Colonic mucosa (tissue), 4 donors: ENCODE measurements around the gene TMEM207. TPM values are rescaled to one million over a fixed set of nuclear protein-coding genes. Genes with fewer than 3 reads are reported as not detected.

Source experiments
- DNase-seq: peaks from one replicate; pipeline ENCODE4 v3.0.0-alpha.2; 2020
- H3K27ac ChIP-seq: fragments of 200-600 bp; one replicate; pipeline ENCODE4 v1.8.0; 2021
- H3K27me3 ChIP-seq: fragments of 200-600 bp; one replicate; pipeline ENCODE4 v1.8.0; 2021
- H3K36me3 ChIP-seq: fragments of 200-600 bp; one replicate; pipeline ENCODE4 v1.8.0; 2021
- H3K4me1 ChIP-seq: fragments of 200-600 bp; one replicate; pipeline ENCODE4 v1.8.0; 2021; ENCODE audit warnings: mild to moderate bottlenecking
- H3K4me3 ChIP-seq: fragments of 200-600 bp; one replicate; pipeline ENCODE4 v1.8.0; 2021
- H3K9ac ChIP-seq, 2 donors: one replicate each; pipeline ENCODE4 v1.7.0; 2013; ENCODE audit warnings: control low read depth in 2 of 2, low read depth in 2 of 2, low read length in 2 of 2
- H3K9me3 ChIP-seq: fragments of 200-600 bp; one replicate; pipeline ENCODE4 v1.8.0; 2021
- CTCF ChIP-seq: fragments of 200-600 bp; IDR thresholded peaks from one replicate; pipeline ENCODE4 v1.8.0; 2022; ENCODE audit warnings: antibody characterized with exemption, mild to moderate bottlenecking
- intact Hi-C: fragments of 100-400 bp; cut with DNase I; formaldehyde crosslinking; loops from one replicate; pipeline ENCODE4 v1.14.1; 2022
- total RNA-seq, 2 donors: library from RNA; stranded (reverse); fragmentation: NEBNext Ultra II Directional in 1 of 2; extraction: Animal tissue kit (Norgen Biotek cat#: 25700) in 1 of 2; gene quantifications; one replicate each; pipeline ENCODE4 v1.2.1, GENCODE V29; 2021
- donor health status: healthy.
- donor health status: DM: no; HTN: no; CAD: no.
- donor health status: DM: no; HTN: no; CAD: no.

The TMEM207 gene
- total RNA-seq: not detected

- no peaks in the 10 kb centered on the region for H3K27me3 ChIP-seq
- no peaks in the 10 kb centered on the region for H3K36me3 ChIP-seq
- no peak for DNase-seq
- intact Hi-C loops: no loop called here
- H3K4me1 ChIP-seq: no peaks in the 10 kb centered on the region
- no peak within 1 kb of the TSS for H3K9ac ChIP-seq
- H3K27ac ChIP-seq: no peak within 1 kb of the TSS
- H3K4me3 ChIP-seq: no peak within 1 kb of the TSS
- no peak for TF ChIP-seq CTCF
- no peaks in the 10 kb centered on the region for H3K9me3 ChIP-seq
Measured at GRCh38 chr3:190449801-190450200, at the start of gene TMEM207. TMEM207 (minus strand) TSS chr3:190449901; CDS start chr3:190449809, 92 bp downstream.

- no peaks in the 10 kb centered on the region for H3K27me3 ChIP-seq
- H3K9me3 ChIP-seq: no peaks in the 10 kb centered on the region
- no peaks in the 10 kb centered on the region for H3K4me1 ChIP-seq
- no peak for DNase-seq
- intact Hi-C loops: no loop called here
- no peaks in the 10 kb centered on the region for H3K36me3 ChIP-seq
- H3K4me3 ChIP-seq: no peak overlapping the region
- no peak for TF ChIP-seq CTCF
- no peak overlapping the region for H3K9ac ChIP-seq
- H3K27ac ChIP-seq: no peak overlapping the region
Measured at GRCh38 chr3:190499122-190499521, 49.4 kb upstream of the TMEM207 start.

- no peak overlapping the region for H3K27ac ChIP-seq
- H3K4me3 ChIP-seq: no peak overlapping the region
- no peaks in the 10 kb centered on the region for H3K36me3 ChIP-seq
- no peaks in the 10 kb centered on the region for H3K4me1 ChIP-seq
- DNase-seq: no peak
- H3K9ac ChIP-seq: no peak overlapping the region
- H3K27me3 ChIP-seq: no peaks in the 10 kb centered on the region
- intact Hi-C loops: no loop called here
- H3K9me3 ChIP-seq: no peaks in the 10 kb centered on the region
- no peak for TF ChIP-seq CTCF
Measured at GRCh38 chr3:190498293-190498692, 48.6 kb upstream of the TMEM207 start.

- H3K4me1 ChIP-seq: no peaks in the 10 kb centered on the region
- TF ChIP-seq CTCF: no peak
- no peaks in the 10 kb centered on the region for H3K9me3 ChIP-seq
- intact Hi-C loops: no loop called here
- no peak overlapping the region for H3K4me3 ChIP-seq
- no peak for DNase-seq
- no peaks in the 10 kb centered on the region for H3K27me3 ChIP-seq
- no peak overlapping the region for H3K27ac ChIP-seq
- H3K9ac ChIP-seq: no peak overlapping the region
- no peaks in the 10 kb centered on the region for H3K36me3 ChIP-seq
Measured at GRCh38 chr3:190497811-190498210, 48.1 kb upstream of the TMEM207 start.

GRCh38 chr3:190496859-190497258 lies 47.2 kb upstream of the TMEM207 start:
- Histone ChIP-seq H3K36me3 (no peaks in the 10 kb centered on the region), H3K4me1 (no peaks in the 10 kb centered on the region), H3K27ac (no peak overlapping the region), H3K9me3 (no peaks in the 10 kb centered on the region), H3K9ac (no peak overlapping the region), H3K27me3 (no peaks in the 10 kb centered on the region), H3K4me3 (no peak overlapping the region)
- no peak for TF ChIP-seq CTCF
- no peak for DNase-seq
- intact Hi-C loops: no loop called here

- Histone ChIP-seq H3K36me3 (no peaks in the 10 kb centered on the region), H3K9ac (no peak overlapping the region), H3K4me1 (no peaks in the 10 kb centered on the region), H3K4me3 (no peak overlapping the region), H3K9me3 (no peaks in the 10 kb centered on the region), H3K27ac (no peak overlapping the region), H3K27me3 (no peaks in the 10 kb centered on the region)
- no peak for DNase-seq
- intact Hi-C loops: no loop called here
- TF ChIP-seq CTCF: no peak
Measured at GRCh38 chr3:190495796-190496195, 46.1 kb upstream of the TMEM207 start.
